ENCODE data around the gene AKAP12.
A peak's percentile ranks its signal among the peaks of the same experiment; 100 is the strongest.

Gene AKAP12, protein sequence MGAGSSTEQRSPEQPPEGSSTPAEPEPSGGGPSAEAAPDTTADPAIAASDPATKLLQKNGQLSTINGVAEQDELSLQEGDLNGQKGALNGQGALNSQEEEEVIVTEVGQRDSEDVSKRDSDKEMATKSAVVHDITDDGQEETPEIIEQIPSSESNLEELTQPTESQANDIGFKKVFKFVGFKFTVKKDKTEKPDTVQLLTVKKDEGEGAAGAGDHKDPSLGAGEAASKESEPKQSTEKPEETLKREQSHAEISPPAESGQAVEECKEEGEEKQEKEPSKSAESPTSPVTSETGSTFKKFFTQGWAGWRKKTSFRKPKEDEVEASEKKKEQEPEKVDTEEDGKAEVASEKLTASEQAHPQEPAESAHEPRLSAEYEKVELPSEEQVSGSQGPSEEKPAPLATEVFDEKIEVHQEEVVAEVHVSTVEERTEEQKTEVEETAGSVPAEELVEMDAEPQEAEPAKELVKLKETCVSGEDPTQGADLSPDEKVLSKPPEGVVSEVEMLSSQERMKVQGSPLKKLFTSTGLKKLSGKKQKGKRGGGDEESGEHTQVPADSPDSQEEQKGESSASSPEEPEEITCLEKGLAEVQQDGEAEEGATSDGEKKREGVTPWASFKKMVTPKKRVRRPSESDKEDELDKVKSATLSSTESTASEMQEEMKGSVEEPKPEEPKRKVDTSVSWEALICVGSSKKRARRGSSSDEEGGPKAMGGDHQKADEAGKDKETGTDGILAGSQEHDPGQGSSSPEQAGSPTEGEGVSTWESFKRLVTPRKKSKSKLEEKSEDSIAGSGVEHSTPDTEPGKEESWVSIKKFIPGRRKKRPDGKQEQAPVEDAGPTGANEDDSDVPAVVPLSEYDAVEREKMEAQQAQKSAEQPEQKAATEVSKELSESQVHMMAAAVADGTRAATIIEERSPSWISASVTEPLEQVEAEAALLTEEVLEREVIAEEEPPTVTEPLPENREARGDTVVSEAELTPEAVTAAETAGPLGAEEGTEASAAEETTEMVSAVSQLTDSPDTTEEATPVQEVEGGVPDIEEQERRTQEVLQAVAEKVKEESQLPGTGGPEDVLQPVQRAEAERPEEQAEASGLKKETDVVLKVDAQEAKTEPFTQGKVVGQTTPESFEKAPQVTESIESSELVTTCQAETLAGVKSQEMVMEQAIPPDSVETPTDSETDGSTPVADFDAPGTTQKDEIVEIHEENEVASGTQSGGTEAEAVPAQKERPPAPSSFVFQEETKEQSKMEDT (N-terminal part only)

DNA sequence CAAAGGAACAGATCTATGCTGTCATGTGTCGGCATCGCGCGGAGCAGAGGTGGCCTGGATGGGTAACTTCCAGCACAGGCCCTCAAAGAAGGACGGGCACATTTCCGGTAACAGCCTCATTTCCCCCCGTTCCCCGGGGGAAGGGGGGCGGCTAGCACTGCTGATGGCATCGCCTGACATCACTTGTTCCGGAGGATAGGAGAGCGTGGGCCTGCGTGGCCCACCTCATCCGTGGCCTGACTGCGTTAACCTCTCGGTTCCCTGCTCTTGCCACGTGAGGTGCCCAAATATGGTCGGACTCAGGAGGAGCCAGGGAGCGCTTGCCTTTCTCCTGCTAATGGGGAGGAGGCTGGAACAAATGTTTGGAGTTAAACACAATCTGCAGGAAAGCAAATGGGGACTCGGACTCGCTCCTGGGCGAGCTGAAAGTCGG, at the start of gene AKAP12:
Gene AKAP12 (plus strand): TSS at position 365 of the 433 bp plus-strand sequence. CDS start 596 bp downstream, outside the sequence.
- DNase-seq (ENCODE audit: low spot score) = no peak

DNA sequence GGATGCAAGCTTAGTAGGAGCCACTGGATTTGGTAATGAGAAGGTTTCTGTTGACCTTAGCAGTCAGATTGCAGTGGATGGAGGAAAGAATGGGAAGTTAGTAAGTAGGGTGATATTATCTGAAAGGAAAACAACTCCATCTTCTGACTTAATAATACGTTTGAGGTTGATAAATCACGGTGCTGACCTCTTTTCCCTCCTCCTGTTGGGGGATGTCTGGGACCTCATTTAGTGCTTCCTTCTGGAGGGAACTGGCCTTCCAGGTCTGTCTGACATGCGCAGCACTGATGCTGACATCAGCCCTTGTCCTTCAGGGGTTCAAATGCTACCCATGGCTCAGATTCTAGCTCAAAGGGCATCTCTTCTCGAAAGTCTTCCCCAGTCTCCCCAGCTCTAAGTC, 48.2 kb upstream of the AKAP12 start:
- DNase-seq (ENCODE audit: low spot score) = no peak

DNA sequence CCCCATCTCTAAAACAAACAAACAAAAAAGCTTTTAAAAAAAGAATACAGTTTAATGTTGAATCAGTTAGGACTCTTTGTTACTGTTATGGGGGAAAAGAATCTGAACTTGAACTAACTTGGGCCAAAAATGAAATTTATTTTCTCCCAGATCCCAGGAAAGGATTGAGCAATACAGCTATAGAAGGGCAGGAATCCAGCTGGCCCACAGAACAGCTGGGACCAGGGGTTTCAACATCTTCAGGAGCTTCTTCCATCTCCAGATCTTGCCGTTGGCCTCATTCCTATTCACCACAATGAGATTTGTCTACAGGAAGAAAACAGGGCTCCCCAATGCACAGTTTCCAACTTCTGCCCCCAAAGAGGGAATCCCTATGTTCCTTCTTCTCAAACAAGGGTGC, 43.2 kb upstream of the AKAP12 start:
- no peak for DNase-seq (ENCODE audit: low spot score)

DNA sequence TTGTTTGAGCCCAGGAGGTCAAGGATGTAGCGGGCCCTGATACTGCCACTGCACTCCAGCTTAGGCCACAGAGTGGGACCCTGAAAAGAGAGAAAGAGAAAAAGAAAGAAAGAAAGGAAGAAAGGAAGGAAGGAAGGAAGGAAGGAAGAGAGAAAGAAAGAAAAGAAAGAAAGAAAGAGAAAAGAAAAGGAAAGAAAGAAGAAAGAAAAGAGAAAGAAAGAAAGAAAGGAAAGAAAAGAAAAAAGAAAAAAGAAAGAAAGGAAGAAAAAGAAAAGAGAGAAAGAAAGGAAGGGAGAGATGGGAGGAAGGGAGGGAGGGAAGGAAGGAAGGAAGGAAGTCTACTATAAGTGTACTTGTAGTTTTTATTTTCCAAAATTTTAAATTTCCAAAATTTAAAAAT, 42.2 kb upstream of the AKAP12 start:
- no peak for DNase-seq (ENCODE audit: low spot score)

DNA sequence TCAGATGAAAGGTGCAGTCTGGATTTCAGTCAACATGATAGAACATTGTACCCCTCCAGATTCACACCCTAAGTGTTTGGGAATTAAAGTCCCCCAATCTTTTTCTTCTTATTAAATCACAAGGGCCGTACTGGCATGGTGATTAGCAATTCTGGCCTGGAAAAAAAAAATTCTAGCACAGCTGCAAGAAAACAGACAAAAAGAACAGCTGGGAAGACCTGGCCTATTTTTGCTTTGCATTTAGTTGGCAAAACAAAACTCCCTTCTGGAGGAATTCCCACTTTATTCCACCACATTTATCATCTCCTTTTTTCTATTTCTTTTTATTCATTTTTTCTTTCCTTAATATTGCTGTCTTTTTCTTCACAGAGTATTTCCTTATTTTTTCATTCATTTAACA, 39.8 kb upstream of the AKAP12 start:
- no peak for DNase-seq (ENCODE audit: low spot score)

DNA sequence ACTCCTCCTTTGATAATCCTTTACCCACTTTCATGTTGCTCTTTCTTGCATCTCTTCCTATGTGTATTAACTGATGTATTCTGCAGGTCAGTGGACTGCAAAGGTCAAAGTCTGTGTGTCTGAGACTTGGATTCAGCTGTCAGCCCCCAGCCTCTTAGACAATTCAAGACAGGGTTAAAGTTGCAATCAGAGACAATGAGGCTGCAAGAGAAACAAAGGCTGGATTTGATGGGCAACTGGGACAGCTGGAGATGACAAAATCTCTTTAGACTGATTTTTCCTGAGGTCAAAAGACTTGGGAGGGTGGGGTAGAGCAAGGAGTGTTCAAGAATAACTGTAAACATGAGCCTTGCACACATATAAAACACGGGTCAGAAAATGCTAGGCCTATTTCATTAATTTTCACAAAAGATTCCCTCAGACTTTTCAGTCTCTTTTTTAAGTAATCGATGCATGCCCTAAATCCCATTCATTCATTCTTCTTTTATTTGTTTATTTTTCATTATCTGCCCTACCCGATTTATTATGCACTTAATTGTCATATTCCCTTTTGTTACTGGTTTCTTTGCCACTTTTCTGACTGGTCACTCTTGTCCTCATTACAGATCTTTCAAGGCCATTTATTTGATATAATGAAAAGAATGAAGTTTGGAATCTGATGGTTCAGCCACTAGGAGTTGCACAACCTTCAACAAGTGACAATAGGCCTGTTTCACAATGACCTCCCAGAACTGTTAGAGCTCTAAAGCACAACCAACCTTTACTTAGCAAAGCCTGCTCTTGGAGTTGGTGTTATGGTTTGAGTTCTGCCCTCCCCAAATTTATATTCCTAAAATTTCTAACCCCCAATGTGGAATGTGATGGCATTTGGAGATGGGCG, 33.8 kb upstream of the AKAP12 start:
- DNase-seq (ENCODE audit: low spot score) = peak; percentile 33

DNA sequence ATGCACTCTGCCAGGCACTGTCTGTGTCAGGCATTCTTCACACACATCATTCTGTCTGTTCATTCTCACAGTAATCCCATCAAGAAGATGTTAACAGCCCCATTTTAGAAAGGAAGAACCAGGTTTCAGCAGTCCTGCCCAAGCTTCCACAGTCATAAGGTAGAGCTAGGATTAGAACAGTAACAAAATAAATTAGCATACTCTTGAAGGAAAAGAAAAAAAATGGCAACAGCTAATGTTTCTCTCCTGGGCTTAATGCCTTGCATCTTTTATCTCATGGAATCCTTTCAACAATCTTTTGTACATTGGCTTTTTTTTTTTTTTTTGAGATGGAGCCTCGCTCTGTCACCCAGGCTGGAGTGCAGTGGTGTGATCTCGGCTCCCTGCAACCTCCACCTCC, 32.1 kb upstream of the AKAP12 start:
- DNase-seq (ENCODE audit: low spot score) = no peak

DNA sequence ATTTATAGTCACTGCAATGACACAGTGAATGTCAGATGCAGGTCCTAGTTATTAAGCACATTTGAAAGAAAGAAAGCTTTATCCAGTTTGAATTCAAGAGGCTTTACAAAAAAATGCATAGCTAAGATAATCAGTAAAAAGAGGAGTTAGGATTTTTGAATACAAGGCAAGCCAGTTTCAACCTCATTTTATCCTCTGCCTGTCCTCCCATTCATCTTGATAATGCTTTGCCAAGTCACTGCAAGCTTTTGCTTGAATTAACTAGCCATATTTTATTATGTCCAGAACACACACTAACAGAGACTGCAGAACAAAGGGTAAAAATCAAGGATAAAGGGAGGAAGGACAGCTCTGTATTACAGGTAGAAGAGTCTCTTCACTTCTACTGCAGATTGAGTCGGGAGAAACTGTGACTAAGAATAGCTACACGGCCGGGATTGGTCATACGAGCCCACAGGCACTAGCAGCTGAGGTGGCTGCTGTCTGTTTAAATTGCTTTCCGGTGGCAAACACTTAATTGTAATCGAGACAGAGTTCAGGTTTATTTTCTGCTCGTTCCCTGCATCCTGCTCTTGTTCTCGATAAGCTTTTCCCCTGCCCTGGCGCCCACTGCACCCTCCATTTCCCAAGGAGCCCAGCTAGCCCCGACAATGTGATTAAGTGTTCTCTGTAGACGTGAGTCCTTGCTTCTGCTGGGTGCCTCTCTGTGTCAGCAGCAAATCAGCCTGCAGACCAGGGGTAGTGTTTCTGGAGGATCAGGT, 30.5 kb upstream of the AKAP12 start:
- DNase-seq (ENCODE audit: low spot score) = peak; percentile 35

DNA sequence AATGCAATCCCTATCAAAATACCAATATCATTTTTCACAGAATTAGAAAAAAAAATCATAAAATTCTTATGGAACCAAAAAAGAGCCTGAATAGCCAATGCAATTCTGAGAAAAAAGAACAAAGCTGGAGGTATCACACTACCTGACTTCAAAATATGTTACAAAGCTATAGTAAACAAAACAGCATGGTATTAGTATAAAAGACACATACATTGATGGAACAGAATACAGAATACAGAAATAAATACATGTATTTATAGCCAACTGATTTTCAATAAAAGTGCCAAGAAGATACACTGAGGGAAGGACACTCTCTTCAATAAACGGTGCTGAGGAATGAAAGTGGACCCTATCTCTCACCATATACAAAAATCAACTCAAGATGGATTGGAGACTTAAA, 28.7 kb upstream of the AKAP12 start:
- no peak for DNase-seq (ENCODE audit: low spot score)

DNA sequence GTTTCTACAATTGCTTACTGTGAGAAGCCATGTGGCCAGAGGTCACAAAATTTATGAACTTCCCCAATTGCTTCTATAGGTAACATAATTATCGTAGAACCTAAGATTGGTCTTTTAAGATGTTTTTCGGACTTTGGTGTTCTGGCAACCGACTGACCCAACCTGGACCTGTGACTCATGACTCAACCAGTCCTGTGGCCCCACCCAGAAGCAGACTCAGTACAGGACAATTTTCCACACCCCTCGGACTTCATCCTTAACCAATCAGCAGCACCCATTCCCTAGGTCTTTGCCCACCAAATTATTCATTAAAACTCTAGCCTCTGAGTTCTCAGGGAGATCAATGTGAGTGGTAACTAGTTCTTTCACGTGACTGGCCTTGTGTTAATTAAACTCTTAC, 26.4 kb upstream of the AKAP12 start:
- DNase-seq (ENCODE audit: low spot score) = no peak

DNA sequence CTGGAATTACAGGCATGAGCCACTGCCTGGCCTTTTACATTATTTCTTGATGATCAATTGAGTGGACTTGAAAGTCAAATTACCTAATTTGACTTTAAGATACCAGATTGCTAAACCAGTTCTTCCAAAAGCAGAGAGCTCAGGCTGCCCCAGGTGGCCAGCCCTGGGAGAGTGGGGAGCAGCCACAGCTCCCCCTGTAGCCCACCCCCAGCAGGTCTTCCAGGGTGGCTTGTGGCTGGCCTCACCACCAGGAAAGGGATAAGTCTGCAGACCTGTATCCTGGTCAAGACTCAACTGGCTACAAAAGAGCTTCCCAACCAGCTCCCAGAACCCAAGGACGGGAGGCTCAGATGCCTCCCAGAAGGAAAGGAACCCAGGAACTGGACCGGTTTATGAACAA, 23.8 kb upstream of the AKAP12 start:
- DNase-seq (ENCODE audit: low spot score) = no peak

DNA sequence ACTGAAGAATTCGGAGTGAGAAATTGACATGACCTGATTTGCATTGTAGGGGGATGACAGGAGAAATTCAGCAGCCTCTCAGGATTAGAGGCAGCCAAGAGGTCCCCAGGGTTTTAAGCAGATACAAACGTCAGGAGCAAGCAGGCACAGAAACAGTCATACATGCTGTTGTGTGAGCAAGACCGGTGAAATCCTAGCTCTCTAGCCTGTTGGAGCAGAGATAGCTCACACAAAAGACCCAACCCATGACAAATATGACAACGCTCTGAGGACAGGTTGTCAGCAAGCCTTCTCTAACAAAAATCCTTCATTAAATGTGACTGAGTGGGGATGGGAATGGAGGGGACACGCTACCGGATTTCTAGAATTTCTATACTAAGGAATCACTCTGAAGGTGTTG, 23.0 kb upstream of the AKAP12 start:
- no peak for DNase-seq (ENCODE audit: low spot score)

DNA sequence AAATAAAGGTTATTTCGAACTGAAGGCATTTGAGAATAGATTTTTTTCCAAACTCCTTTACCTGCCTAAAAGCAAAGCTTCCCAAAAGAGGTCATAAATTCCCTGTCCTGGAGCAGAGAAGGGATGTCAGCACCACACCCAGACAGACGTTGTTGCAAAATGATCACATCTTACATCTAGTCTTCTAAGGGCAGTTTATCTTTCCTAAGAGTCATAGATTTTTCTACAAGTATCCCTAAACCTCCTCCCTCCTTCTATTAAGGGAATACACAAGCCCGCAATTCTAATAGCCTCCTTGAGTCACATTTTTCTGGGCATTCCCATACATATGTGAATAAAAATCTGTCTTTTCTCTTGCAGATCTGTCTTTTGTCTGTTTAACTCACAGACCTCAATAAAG, 20.6 kb upstream of the AKAP12 start:
- no peak for DNase-seq (ENCODE audit: low spot score)

DNA sequence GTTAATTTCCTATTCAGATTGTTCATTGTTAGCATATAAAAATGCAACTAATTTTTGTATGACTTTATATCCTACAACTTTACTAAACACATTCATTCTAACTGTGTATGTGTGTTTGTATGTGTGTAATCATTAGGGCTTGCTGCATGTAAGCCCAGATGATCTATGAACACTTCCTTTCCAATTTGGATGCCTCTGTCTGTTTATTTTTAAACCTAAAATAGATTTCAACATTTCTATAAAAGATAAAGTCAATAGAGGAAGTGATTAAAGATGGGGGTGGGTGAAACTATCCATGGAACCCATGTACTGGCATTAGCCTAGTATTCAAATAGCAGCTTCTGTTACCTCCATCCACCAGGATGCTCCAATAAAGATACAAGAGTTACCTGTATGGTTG, 15.7 kb upstream of the AKAP12 start:
- no peak for DNase-seq (ENCODE audit: low spot score)

DNA sequence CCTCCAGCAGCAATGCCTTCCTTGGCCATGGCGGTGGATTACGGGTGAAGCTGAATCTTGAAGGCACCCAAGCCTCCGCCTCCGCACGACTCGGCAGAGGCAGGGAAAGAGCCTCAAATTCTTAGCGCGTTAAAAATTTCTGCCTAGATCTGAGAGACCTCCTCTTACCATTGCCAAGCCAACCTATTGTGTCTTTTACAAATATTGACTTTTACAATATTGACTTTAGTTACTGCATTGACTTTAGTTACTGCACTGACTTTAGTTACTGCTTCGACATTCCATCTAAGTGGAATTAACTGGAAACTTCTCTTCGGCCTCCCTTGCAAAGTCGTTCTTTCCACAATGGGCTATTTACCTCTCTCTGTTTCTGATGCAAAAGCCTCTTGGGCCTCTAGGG, 13.8 kb upstream of the AKAP12 start:
- no peak for DNase-seq (ENCODE audit: low spot score)

DNA sequence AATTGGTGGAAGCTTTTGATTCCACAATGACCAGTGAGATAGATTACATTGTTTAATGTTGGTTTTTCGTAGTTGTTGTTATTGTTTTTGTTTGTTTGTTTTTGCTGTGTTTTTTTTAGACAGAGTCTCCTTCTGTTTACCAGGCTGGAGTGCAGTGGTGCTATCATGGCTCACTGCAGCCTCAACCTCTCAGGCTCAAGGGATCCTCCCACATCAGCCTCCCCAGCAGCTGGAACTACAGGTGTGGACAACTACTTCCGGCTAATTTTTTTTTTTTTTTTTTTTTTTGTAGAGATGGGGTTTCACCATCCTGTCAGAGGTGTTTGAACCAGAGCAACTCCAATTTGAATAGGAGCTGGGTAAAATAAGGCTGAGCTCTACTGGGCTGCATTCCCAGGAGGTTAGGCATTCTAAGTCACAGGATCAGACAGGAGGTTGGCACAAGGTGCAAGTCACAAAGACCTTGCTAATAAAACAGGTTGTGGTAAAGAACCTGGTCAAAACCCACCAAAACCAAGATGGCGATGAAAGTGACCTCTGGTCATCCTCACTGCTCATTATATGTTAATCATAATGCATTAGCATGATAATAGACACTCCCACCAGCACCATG, 10.9 kb upstream of the AKAP12 start:
- DNase-seq (ENCODE audit: low spot score) = no peak

DNA sequence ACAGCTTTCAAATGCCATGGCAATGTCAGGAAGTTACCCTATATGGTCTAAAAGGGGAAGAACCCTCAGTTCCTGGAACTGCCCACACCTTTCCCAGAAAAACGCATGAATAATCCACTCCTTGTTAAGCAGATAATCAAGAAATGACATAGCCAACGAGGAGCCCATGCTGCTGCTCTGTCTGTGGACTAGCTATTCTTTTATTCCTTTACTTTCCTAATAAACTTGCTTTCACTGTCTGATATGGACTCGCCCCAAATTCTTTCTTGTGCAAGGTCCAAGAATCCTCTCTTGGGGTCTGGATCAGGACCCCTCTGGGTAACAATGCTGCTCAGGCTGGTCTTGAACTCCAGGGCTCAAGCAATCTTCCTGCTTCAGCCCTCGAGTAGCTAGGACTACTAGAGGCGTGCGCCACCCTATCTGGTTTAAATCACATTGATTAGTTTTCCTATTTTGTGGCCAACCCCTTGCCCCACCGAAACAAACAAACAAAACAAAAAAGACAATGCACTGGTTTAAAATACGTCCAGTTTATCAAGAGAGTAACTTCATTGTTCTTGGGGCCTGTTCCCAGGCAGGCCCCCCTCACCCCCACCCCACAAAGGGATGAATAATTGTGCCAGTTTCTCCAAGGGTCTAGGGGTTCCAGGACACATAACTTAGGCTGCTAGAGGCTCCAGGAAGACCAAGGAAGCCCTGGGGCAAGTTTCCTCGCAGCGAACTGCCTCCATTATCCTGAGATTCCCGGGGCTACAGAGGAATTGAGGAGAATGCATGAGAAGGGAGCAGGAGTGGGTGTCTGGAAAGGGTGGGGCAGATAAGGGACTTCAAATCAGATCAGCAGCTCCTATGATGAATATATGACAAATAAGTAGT, 10.1 kb upstream of the AKAP12 start:
- DNase-seq (ENCODE audit: low spot score) = no peak

DNA sequence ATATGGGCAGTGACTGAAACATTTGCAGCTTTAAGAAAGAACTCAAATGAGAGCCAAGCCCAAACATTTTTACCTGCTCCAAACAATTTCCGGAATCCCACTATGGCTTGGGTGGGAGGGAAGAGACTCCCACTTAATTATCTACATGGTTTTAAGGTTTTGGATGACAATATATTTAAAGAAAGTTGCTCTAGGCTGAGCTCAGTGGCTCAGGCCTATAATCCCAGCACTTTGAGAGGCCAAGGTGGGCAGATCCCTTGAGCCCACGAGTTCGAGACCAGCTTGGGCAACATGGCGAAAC, 9.5 kb upstream of the AKAP12 start:
- DNase-seq (ENCODE audit: low spot score) = no peak

DNA sequence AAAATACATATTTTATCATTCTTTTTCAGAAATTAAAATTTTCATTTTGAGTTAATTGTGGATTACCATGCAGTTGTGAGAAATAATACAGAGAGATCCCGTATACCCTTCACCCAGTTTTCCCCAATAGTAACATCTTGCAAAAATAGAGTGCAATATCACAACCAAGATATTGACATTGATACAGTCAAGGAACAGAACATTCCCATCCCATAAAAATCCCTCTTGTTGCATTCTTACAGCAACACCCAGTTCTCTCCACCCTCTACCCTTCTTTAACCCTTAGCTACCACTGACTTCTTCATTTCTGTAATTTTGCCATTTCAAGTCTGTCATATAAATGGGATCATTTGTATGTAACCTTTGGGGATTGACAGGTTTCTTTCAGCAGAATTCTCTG, 6.9 kb upstream of the AKAP12 start:
- DNase-seq (ENCODE audit: low spot score) = no peak
